CD4-positive, alpha-beta T cell treated with Interferon alpha-2 for 1 hour (primary cell): ENCODE results near the gene GJC1.
"Not testable (repeated sequence)": the region's sequence is repeated elsewhere in the genome, so short reads cannot be mapped to it uniquely, and the experiment has no call there.

Experiments
- DNase-seq, 2 donors: peaks; one replicate each; pipeline ENCODE4 v3.0.0-alpha.2; 2020 to 2022

Gene GJC1

DNA sequence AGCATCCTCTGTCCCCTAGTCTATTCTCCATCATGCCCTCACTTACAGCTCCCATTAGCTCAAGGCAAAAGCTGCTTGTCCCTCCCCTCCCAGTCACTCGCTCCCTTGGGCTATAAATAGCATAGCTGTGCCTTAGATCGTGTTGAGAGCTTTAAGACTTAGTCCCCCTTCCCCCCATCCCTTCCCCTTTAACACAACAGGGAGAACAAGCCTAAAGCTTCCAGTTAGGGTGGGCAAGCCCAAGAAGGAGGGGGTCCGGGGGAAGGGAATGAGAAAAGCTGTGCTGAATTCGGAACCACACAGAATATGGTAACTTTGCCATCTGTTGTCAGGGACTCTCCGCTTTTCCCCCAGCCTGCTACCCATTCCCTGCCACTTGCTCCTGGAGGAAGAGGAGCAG, 12.7 kb upstream of the GJC1 start:
- DNase-seq, result no peak

- DNase-seq, result no peak
These were observed 10.8 kb upstream of the GJC1 start for GRCh38 chr17:44840936-44841335.

DNA sequence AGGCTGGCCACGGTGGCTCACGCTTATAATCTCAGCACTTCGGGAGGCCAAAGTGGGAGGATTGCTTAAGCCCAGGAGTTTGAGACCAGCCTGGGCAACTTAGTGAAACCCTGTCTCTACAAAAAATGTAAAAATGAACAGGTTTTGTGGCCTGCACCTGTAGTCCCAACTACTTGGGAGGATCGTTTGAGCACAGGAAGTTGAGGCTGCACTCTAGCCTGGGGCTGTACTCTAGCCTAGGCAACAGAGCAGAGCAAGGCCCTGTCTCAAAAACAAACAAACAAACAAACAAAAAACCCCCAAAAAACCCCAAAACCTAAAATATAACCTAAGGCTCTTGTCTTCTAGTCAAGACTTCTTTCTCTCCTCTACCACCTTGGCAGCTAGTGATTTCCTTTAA, 10.2 kb upstream of the GJC1 start:
- DNase-seq, result no peak

DNA sequence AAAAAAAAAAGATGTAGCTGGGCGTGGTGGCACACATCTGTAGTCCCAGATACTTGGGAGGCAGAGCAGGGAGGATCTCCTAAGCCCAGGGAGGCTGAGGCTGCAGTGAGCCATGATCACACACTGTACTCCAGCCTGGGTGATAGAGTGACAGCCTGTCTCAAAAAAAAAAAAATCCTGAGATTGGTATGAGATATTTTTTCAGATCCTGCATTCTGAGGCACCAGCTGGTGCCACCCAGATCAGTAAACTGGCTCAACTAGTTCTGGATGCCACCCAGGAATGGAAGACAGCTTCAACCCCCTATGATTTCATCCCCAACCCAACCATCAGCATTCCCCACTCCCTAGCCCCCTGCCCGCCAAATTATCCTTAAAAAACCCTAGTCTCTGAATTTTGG, 7.1 kb upstream of the GJC1 start:
- no peak for DNase-seq

DNA sequence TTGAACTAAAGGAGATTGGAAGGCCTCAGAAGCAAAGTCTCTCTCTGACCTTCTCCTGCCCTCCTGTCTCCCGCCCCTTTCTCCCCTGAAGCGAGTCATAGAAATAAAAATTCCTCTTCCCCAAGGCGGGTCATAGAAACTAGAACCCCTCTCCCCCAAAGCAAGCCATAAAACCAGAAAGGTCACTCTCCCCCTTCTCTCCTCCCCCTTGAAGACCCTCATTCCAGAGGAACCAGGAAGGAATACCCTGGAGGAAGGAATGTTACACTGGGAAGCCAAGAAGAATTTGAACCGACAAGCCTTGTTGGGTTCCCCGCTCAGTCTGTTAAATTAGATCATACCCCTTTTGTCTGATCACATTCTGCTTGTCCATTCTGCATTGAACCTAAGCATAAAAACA, 2.7 kb upstream of the GJC1 start:
- no peak for DNase-seq

GRCh38 chr17:44831371-44831770, 1.3 kb upstream of the GJC1 start:
- DNase-seq, result no peak

DNA sequence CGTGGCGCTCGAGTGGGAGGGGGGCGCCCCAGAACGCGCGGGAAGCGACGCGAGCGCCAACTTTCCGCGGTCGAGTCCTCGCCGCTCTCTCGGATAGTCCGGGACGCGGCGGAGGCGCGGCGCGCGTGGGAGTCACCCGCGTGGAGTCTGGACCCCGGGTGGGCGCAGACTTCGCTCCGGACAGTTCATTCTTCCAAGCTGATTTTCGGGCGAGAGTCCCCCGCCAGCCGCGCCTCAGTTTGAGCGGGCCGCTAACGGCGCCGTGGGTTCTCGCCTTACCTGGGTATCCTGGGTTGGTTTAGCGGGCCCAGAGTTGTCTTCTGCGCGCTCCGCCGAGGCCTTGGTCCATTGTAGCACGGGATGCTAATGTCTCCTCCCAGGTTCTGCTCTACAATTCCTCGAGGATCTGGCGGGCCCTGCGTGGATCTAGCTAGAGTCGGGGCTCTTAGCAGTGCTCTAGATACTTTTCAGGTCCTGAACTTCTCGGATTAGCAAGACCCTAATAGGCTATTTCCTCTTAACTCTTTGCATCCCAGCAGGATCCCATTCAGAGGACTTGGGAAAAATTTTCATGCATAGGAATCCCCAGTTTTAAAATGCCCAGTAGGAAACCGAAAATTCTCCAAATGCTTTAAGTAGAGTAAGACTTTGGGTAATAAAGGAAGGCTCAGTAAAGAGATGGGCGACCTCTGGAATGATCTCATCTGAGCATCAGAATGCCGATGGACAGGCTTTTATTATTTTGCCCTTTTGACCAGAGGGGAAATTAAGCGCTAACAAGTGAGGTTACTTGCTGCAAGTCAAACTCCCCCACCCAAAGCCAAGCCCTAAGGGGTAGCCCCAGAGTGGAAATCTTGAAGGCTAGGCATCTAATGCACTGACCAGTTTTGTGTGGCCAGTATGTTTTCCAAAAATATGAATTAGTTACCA, 537 bp upstream of the GJC1 start:
- peak in 1 of 2 donors; percentile 9 for DNase-seq

DNA sequence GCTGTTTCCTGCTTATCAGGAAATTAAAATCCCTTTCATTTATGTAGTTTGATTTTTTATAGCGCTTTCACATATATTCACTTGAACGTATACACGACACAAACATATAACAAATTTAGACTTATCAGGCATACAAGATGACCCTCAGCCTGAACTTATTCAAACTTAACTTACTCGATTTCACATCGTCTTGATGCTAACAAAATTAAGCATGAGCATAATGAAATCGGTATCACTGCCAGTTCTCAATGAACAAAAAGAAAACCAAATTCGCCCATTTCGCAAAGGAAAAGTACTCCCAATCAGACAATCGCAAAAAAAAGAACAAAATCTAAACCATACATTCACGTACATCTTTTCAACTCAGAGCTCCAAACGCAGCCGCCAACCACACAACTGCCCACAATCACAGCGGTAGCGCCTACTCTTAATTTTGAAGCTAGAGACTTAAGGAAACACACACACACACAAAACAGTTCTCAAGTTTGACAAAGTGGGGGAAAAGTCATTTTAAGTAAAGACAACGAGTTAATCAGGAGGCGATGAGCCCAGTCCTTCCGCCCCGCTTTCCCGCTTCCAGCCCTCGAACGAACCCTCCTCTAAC, 1.1 kb downstream of the GJC1 start:
- peak in 1 of 2 donors; percentile 19 for DNase-seq

- no peak for DNase-seq
These were observed 2.2 kb downstream of the GJC1 start for GRCh38 chr17:44827863-44828262.

DNA sequence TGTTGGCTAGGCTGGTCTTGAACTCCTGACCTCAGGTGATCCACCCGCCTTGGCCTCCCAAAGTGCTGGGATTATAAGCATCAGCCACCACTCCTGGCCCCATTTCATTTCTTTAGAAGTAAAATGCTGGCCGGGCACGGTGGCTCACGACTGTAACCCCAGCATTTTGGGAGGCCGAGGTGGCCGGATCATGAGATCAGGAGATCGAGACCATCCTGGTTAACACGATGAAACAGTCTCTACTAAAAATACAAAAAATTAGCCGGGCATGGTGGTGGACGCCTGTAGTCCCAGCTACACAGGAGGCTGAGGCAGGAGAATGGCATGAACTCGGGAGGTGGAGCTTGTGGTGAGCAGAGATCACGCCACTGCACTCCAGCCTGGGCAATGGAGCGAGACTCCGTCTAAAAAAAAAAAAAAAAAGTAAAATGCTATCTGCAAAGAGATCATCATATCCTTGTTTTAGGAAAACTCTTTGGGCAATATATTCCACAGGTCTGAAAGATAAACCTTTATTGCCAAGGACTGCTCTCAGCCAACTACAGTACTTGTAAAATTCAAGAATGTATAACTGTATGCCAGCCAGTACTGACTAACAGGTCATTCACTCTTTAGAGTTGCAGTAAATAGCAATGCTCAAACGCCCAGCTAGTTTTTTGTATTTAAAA, 3.8 kb downstream of the GJC1 start:
- DNase-seq, result no peak

DNA sequence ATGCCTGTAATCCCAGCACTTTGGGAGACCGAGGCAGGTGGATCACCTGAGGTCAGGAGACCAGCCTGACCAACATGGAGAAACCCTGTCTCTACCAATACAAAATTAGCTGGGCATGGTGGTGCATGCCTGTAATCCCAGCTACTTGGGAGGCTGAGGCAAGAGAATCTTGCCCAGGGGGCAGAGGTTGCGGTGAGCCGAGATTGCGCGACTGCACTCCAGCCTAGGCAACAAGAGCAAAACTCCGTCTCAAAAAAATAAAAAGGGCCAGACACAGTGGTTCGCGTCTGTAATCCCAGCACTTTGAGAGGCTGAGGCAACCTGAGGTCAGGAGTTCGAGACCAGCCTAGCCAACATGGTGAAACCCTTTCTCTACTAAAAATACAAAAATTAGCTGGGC, 4.9 kb downstream of the GJC1 start:
- DNase-seq, result not testable (repeated sequence)

- no peak for DNase-seq
These were observed 9.4 kb downstream of the GJC1 start for GRCh38 chr17:44820631-44821212.

DNA sequence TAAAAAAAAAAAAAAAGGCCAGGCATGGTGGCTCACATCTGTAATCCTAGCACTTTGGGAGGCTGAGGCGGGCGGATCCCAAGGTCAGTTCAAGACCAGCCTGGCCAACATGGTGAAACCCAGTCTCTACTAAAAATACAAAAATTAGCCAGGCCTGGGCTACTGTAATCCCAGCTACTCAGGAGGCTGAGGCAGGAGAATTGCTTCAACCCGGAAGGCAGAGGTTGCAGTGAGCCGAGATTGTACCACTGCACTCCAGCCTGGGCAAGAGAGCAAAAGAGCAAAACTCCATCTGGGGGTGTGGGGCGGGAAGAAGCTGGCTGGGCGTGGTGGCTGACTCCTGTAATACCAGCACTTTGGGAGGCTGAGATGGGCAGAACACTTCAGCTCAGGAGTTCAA, 11.6 kb downstream of the GJC1 start:
- DNase-seq, result not testable (repeated sequence)

GRCh38 chr17:44812263-44812662, 17.8 kb downstream of the GJC1 start:
- no peak for DNase-seq

GRCh38 chr17:44808656-44809388, 21.3 kb downstream of the GJC1 start:
- not testable (repeated sequence) for DNase-seq

- DNase-seq, result no peak
These were observed 21.9 kb downstream of the GJC1 start for GRCh38 chr17:44808156-44808555.

GRCh38 chr17:44807817-44808155, 22.3 kb downstream of the GJC1 start:
- DNase-seq, result no peak

- DNase-seq, result no peak
These were observed 22.8 kb downstream of the GJC1 start for GRCh38 chr17:44807093-44807816.

DNA sequence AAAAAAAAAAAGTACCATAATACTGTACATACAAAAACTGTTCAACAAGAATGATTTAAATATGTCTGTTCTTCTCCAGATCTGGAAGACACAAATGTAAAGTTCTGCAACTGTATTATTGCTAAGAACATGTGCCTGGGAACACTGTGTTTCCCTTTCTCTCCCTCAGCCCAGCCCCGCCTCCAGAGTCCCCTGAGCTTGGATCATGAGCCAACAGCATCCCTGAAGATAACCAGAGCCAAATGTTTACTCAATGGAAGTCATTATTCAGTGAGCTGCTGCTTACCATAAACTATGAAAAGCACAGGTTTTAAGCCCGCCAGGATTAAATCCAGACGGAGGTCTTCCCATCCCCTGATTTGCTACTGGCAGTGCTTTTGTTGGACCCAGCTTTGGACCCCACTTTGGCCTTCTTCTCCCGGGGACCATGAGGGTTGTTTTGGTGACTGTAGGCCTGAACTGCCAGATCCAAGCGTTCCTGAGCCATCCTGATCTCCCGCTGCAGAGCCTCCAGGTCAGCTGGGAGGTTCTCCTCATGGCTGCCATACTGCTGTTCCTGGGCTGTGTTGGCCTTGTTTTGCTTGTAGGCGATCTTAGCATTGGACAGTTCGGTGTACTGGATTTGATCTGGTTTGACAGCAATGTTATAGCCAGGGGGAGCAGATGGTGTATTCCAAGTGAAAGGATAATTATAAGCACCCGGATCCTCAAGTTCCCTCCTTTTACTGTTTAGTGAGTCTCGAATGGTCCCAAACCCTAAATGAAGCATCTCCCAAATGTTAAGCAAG, 25.6 kb downstream of the GJC1 start:
- no peak for DNase-seq

GRCh38 chr17:44801880-44802279, 28.2 kb downstream of the GJC1 start:
- no peak for DNase-seq

- DNase-seq, result no peak
These were observed 31.7 kb downstream of the GJC1 start for GRCh38 chr17:44798356-44798755.
